ENCODE measurements around the gene COL27A1.
"Not testable (repeated sequence)": the region's sequence is repeated elsewhere in the genome, so short reads cannot be mapped to it uniquely, and the experiment has no call there.

The COL27A1 gene

DNA sequence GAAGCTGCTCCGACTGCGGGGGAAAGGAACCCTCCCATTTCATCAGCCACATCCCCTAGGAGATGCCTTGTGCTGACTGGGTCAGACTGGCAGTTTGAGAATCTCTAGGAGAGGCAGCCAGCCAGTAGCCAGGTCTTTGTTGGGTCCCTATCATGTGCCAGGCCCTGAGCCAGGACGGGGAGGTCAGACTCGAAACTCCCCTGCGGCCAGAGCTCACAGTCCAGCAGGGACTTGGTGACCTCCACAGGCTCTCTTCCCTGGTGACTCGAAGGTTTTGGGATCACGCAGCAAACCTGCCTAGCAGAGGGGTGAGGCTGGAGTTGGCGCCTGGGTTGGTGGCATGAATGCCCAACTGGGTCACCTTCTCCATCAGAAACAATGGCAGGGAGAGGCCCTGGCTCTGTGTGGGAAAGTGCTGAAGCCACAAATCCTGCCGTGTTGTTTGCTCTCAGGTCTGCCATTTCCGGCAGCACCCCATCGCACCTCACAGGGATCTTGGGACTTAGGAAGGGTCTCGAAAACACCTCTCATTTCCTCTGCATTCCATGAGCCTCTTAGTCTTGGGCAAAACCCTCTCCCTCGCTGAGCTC, 153.1 kb downstream of the COL27A1 start:
- no peak for DNase-seq (ENCODE audit: low spot score)

GRCh38 chr9:114309096-114309495, 153.8 kb downstream of the COL27A1 start:
- DNase-seq (ENCODE audit: low spot score) = no peak

DNA sequence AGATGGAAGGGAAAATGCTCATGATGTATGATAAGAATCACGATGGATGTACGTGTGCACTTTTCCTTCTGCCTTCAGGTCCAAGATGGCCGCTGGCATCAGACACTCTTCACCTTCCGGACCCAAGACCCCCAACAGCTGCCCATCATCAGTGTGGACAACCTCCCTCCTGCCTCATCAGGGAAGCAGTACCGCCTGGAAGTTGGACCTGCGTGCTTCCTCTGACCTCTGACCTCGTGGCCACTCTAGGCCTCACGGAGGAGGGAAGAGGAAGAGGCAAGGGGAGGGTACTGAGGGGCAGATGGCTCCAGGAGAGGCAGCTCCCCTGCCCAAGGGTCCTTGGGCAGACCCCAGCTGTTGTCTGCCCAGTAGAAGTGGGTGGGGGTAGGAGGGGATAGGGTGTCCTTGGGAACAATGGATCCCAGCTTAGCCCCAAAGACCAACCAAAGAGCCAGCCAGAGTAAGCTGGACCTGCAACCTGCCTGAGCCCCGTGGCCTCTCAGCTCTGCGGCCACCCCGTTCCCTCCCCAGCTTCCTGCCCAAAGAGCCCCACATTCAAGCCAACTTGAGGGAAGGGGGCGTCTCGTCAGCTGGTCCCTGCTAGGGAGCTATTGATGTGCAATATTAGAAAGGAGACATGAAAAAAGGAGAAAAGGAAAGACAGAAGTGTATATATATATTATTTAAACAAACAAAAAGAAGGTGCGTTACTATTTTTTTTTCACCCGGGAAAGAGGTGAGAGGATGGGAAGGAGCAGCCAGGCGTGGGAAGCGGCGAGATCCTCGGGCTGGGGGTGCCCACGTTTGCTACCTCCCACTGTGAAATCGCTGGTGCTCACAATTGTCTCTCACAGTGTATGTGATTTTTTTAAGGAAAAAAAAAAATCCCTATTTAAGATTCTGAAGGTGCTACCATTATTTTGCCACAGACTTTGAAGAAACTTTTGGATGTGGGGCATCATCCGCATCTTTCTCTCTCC, 155.4 kb downstream of the COL27A1 start:
- DNase-seq (ENCODE audit: low spot score) = no peak

- DNase-seq (ENCODE audit: low spot score) = no peak
Measured at GRCh38 chr9:114311571-114312512, 156.5 kb downstream of the COL27A1 start.

- DNase-seq (ENCODE audit: low spot score) = no peak
Measured at GRCh38 chr9:114312513-114312875, 157.2 kb downstream of the COL27A1 start.

DNA sequence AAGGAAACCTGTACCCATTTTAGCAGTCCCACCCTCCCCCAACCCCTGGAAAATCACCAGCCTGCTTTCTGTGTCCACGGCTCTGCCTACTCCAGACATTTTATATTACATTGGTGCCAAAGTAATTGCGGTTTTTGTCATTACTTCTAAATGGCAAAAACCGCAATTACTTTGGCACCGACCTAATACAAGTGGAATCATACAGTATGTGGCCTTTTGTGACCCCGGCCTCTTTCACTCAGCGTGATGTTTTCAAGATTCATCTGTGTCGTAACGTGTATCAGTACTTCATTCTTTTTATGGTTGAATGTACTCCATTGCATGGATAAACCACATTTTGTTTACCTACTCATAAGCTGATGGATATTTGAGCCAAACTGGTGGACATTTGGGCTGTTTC, 157.8 kb downstream of the COL27A1 start:
- no peak for DNase-seq (ENCODE audit: low spot score)

- no peak for DNase-seq (ENCODE audit: low spot score)
Measured at GRCh38 chr9:114314256-114314867, 159.0 kb downstream of the COL27A1 start.

GRCh38 chr9:114314881-114315722, 159.8 kb downstream of the COL27A1 start:
- no peak for DNase-seq (ENCODE audit: low spot score)

DNA sequence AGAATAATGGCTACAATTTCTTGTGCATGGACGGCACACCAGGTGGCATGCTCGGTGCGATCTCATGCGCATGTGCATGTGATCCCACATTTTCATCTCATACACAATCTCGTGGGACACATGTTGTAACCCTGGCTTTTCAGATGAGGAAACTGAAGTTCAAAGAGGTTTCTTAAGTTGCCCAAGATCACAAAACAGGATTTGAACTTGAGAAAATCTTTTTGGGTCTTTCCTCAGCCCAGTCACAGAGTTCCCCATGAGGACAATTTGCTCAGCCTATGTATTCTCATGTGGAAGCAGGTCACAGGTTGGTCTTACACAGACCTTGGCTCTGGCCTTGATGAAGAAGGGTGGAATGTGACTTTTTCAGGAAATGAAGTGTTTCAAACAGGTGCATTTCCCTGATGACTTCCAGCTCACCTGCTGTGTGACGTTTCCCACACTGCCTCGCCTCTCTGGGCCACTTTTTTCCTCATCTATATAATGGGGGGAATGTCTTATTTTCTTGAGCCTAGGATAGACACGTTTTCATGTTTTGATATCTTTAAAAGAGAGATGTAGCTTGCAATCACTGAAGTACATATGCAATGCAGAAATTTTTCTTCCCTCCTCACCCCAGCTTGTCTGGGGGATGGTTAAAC, 160.5 kb downstream of the COL27A1 start:
- no peak for DNase-seq (ENCODE audit: low spot score)

DNA sequence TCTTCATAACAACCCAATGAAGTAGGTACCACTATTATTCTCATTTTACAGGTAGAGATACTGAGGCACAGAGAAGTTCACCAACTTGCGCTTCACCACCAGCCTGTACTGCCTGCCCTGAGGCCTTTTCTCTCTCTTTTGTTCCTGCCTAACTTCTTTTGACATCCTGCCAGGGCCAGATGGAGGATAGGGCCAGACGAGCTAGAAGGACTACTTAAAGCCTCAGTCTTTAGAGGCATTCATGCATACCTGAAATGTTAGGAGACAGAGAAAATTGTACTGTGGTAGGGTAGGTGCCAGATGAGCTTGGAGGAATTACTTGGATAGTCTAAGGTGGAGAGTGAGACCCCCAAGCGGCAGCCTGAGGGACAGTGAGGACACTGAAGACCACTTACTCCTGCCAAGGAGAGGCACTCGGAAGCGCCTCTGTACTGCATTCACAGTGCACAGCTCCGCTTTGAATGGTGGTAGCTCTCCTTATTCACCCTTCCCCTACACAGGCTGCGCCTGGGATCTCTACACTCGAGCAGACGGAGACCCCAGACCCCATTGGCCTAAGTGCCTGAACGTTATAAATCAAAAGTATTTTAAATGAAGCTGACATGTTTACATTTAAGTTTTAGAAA, 161.4 kb downstream of the COL27A1 start:
- DNase-seq (ENCODE audit: low spot score) = no peak

GRCh38 chr9:114317665-114318357, 162.5 kb downstream of the COL27A1 start:
- no peak for DNase-seq (ENCODE audit: low spot score)

- DNase-seq (ENCODE audit: low spot score) = no peak
Measured at GRCh38 chr9:114318416-114318815, 163.1 kb downstream of the COL27A1 start.

DNA sequence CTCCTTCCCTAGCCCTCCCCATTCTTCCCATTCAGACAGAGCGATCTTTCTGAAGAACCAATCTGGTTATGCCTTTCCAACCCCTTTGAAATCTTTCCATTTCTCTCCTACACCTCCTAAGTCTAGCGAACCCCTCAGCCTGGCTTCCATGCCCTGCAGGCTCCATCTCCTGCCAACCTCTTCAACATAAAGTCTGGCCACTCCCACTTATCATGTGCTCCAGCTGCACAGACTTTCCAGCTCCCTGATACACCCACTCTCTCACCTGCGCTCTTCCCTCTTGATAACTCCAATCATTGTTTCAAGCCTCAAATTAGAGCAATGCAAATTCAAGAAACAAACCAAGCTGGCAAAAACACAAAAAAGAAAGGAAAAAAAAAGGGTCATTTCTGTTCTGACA, 163.8 kb downstream of the COL27A1 start:
- no peak for DNase-seq (ENCODE audit: low spot score)

DNA sequence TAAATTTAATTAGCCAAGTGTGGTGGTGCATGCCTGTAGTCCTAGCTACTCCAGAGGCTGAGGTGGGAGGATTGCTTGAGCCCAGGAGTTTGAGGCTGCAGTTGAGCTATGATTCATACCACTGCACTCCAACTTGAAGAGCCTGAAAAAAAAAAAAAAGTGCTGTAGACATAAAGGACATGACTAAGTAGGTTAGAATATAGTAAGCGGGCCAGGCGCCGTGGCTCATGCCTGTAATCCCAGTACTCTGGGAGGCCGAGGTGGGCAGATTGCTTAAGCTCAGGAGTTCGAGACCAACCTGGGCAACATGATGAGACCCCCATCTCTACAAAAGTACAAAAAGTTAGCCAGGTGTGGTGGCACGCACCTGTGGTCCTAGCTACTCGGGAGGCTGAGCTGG, 165.4 kb downstream of the COL27A1 start:
- not testable (repeated sequence) for DNase-seq (ENCODE audit: low spot score)

DNA sequence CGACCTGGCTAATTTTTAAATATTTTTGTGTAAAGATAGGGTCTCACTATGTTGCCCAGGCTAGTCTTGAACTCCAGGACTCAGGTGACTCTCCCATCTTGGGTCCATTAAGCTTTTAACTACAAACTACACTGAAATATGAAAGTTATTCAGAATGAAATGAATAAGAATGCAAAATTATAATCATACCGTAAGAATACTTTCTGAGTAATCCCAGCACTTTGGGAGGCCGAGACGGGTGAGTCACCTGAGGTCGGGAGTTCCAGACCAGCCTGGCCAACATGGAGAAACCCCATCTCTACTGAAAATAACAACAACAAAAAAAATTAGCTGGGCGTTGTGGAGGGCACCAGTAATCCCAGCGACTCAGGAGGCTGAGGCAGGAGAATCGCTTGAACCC, 166.4 kb downstream of the COL27A1 start:
- no peak for DNase-seq (ENCODE audit: low spot score)

DNA sequence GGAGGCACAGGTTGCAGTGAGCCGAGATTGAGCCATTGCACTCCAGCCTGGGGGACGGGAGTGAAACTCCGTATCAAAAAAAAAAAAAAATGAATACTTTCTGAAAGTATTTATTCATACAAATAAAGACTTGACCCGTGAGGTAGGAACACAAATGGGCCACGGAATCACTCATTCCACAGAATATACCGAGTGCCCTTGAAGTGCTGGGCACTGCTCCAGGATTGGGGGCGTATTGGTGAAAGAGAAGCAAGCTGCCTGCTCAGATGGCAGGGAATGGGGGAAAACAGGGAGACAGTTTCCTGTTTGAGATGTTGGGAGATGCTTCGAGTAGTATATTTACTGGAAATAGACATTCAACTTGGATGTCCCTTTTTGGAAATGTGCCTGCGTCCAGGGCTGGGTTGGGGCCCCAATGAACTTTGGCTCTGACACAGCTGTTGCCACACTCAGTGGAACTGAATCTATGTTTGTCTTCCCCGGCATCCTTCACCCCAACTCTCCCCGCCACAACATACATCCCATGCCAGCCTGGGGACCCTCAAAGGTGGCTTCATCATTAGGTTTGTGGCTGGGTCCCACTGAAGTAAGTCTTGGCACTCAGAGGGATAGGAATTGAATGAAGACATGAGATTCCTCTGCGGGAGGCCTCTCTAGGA, 167.0 kb downstream of the COL27A1 start:
- not testable (repeated sequence) for DNase-seq (ENCODE audit: low spot score)

DNA sequence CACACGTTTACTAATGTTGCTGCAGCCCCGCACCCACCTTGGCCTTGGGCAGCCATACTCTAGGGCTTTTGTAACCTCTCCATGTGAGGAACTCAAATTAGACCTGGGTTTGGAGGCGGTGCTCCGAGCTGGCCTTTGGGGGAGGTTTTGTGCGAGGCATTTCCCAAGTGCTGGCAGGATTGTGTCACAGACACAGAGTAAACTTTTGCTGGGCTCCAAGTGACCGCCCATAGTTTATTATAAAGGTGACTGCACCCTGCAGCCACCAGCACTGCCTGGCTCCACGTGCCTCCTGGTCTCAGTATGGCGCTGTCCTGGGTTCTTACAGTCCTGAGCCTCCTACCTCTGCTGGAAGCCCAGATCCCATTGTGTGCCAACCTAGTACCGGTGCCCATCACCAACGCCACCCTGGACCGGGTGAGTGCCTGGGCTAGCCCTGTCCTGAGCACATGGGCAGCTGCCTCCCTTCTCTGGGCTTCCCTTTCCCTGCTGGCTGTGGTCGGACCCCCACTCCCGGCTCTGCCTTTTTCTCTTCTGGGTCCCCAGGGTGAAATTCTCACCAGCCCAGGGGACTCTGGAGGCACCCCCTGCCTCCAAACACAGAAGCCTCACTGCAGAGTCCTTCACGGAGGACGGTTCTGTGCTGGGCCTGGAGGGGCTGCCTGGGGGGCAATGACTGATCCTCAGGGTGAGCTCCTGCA, 167.6 kb downstream of the COL27A1 start, which contains the start of gene ORM1:
TSS of gene ORM1 (plus strand) at position 268 of the 701 bp plus-strand sequence. CDS start at position 304, 36 bp downstream.
- DNase-seq (ENCODE audit: low spot score) = not testable (repeated sequence)

DNA sequence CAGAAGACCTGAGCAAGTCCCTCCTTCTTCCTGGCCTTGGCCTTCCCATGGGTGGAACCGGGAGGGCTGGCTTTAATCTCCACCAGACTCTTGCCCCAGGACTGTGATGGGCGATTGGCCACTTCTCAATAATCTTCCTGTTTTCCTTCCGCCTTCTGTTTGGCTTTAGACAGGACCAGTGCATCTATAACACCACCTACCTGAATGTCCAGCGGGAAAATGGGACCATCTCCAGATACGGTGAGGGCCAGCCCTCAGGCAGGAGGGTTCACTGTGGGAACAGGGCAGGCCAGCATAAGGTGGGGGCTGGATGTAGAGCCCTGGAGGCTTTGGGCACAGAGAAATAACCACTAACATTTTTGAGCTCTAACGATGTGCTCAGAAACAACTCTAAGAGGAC, 168.5 kb downstream of the COL27A1 start:
- not testable (repeated sequence) for DNase-seq (ENCODE audit: low spot score)
